HCT116 (cell line): Measurements from ENCODE around the gene PLEKHG3.

Source experiments
- ATF3 ChIP-seq: IDR thresholded peaks from 2 replicates; pipeline ENCODE4 v1.6.1; 2012
- CBX3 ChIP-seq: IDR thresholded peaks from 2 replicates; pipeline ENCODE4 v1.6.1; 2012; ENCODE audit warnings: low read depth
- EZH2 ChIP-seq: fragments of 200-600 bp; sonication (generic); IDR thresholded peaks from 2 replicates; pipeline ENCODE4 v1.6.1; 2017; ENCODE audit warnings: antibody characterized with exemption, mixed run types
- EZH2phosphoT487 ChIP-seq: fragments of 200-600 bp; IDR thresholded peaks from 2 replicates; pipeline ENCODE4 v1.6.1; 2018; ENCODE audit warnings: antibody characterized with exemption, borderline replicate concordance
- JUND ChIP-seq: IDR thresholded peaks from 2 replicates; pipeline ENCODE4 v1.6.1; 2012
- MAX ChIP-seq: IDR thresholded peaks from 2 replicates; pipeline ENCODE4 v1.6.1; 2012
- REST ChIP-seq: IDR thresholded peaks from 2 replicates; pipeline ENCODE4 v1.6.1; 2012; ENCODE audit warnings: low read depth
- SIN3A ChIP-seq: IDR thresholded peaks from 2 replicates; pipeline ENCODE4 v1.6.1; 2012; ENCODE audit warnings: low read depth
- ZFX ChIP-seq: fragments of 450-650 bp; IDR thresholded peaks from 2 replicates; pipeline ENCODE4 v1.6.1; 2017
- ZNF274 ChIP-seq: fragments of 200-500 bp; sonication (Bioruptor generic); IDR thresholded peaks from 2 replicates; pipeline ENCODE4 v1.6.1; 2014; ENCODE audit warnings: mild to moderate bottlenecking, low read depth, low read length, inconsistent platforms
- TF ChIP-seq, protein P1 (sequence below), 3 experiments: fragments of 200-600 bp in 1 of 3; sonication (generic) in 1 of 3; IDR thresholded peaks in 2 of 3; conservative IDR thresholded peaks in 1 of 3; 2 replicates each; pipeline ENCODE4 v1.5.1; 2012 to 2017; ENCODE audit warnings: low read depth in 2 of 3, low read length in 2 of 3, antibody characterized with exemption in 1 of 3, borderline replicate concordance in 1 of 3, control low read depth in 1 of 3, mild to moderate bottlenecking in 1 of 3, mixed read lengths in 1 of 3, mixed run types in 1 of 3, moderate library complexity in 1 of 3; ENCODE audit not compliant: insufficient read depth in 1 of 3

DNA sequence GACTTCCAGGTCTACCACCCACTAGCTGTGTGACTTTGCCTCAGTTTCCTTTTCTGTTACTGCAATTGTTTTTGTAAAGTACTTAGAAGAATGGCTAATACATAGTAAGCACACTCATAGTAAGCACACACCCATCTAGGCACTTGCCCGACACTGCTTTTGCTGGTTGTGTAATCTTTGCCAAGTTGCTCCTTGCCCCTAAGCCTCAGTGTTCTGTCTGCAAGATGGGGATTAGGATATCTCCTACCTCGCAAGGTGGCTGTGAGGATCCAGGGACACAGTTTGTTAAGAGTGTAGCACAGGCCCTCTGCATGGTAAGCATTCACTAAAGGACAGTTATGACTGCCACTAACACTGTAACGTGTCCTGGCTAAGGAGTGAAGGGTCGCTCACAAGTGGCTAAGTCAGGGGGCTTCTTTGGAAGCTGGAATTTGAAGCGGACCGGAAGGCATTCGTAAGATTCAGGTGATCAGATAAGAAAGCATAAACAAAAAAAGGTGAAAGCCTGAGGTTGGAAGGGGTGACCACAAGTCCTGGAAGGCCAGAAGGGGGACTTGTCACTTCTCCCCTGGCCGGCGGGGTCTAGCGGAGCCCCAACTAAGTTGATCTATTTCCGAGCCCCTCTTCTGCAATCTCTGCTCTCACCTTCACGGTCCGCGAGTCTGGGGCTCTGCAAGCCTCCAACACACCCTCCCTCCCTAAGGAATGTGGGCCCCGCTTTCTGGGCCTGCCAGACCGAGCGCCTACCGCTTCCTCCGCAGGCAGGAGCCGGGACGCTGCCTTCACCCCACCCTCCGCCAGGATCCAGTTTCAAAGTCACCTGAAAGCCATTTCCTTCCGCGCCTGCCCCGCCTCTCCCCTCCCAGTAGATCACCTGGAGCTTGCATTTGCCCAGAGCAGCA lies 1.5 kb upstream of the PLEKHG3 start:
- no peak for TF ChIP-seq CBX3
- TF ChIP-seq ZNF274: no peak
- TF ChIP-seq SIN3A: no peak
- no peak for TF ChIP-seq REST
- TF ChIP-seq, protein P1, sequence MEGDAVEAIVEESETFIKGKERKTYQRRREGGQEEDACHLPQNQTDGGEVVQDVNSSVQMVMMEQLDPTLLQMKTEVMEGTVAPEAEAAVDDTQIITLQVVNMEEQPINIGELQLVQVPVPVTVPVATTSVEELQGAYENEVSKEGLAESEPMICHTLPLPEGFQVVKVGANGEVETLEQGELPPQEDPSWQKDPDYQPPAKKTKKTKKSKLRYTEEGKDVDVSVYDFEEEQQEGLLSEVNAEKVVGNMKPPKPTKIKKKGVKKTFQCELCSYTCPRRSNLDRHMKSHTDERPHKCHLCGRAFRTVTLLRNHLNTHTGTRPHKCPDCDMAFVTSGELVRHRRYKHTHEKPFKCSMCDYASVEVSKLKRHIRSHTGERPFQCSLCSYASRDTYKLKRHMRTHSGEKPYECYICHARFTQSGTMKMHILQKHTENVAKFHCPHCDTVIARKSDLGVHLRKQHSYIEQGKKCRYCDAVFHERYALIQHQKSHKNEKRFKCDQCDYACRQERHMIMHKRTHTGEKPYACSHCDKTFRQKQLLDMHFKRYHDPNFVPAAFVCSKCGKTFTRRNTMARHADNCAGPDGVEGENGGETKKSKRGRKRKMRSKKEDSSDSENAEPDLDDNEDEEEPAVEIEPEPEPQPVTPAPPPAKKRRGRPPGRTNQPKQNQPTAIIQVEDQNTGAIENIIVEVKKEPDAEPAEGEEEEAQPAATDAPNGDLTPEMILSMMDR (IDR thresholded peaks at IDR 0.05 in 2 of 3, conservative IDR thresholded peaks at IDR 0.05 in 1 of 3; ENCODE audit: borderline replicate concordance in 1 of 3, insufficient read depth in 1 of 3, low read depth in 2 of 3, low read length in 2 of 3): no peak
- no peak for TF ChIP-seq EZH2phosphoT487
- no peak for TF ChIP-seq ZFX
- no peak for TF ChIP-seq EZH2
- TF ChIP-seq MAX: no peak
- TF ChIP-seq ATF3: no peak
- no peak for TF ChIP-seq JUND
